Mucosa of stomach (tissue), 1 donor: ENCODE results near the gene LRRC27.
"Not testable (repeated sequence)": the region's sequence is repeated elsewhere in the genome, so short reads cannot be mapped to it uniquely, and the experiment has no call there.

Experiments used
- H3K27me3 ChIP-seq: one replicate; pipeline ENCODE4 v1.7.0; 2013; ENCODE audit warnings: mild to moderate bottlenecking, low read length; ENCODE audit not compliant: control insufficient read depth, insufficient read depth
- H3K36me3 ChIP-seq: one replicate; pipeline ENCODE4 v1.7.0; 2013; ENCODE audit warnings: low read length; ENCODE audit not compliant: control insufficient read depth, insufficient read depth
- H3K4me1 ChIP-seq: one replicate; pipeline ENCODE4 v1.7.0; 2013; ENCODE audit warnings: mild to moderate bottlenecking, low read length; ENCODE audit not compliant: control insufficient read depth, insufficient read depth
- H3K4me3 ChIP-seq: one replicate; pipeline ENCODE4 v1.7.0; 2013; ENCODE audit warnings: low read length
- H3K9ac ChIP-seq: one replicate; pipeline ENCODE4 v1.7.0; 2013; ENCODE audit warnings: mild to moderate bottlenecking, low read length, moderate library complexity
- H3K9me3 ChIP-seq: one replicate; pipeline ENCODE4 v1.7.0; 2013; ENCODE audit warnings: mild to moderate bottlenecking, low read length, moderate library complexity; ENCODE audit not compliant: control insufficient read depth
- donor health status: Pancreatic carcinoma.

The LRRC27 gene

GRCh38 chr10:132295481-132295880 lies 36.5 kb upstream of the LRRC27 start:
- H3K9me3 ChIP-seq, H3K36me3 ChIP-seq, H3K27me3 ChIP-seq, H3K4me1 ChIP-seq, H3K9ac ChIP-seq, H3K4me3 ChIP-seq: not testable (repeated sequence)

GRCh38 chr10:132296666-132297443 lies 35.1 kb upstream of the LRRC27 start:
- peaks cover 2% of the 10 kb centered on the region for H3K27me3 ChIP-seq
- no peak overlapping the region for H3K9ac ChIP-seq
- no peaks in the 10 kb centered on the region for H3K36me3 ChIP-seq
- no peak overlapping the region for H3K4me3 ChIP-seq
- no peaks in the 10 kb centered on the region for H3K9me3 ChIP-seq
- H3K4me1 ChIP-seq: no peaks in the 10 kb centered on the region

- H3K36me3 ChIP-seq: no peaks in the 10 kb centered on the region
- peaks cover 2% of the 10 kb centered on the region for H3K27me3 ChIP-seq
- no peaks in the 10 kb centered on the region for H3K9me3 ChIP-seq
- no peak overlapping the region for H3K4me3 ChIP-seq
- H3K9ac ChIP-seq: no peak overlapping the region
- H3K4me1 ChIP-seq: no peaks in the 10 kb centered on the region
These were observed 34.5 kb upstream of the LRRC27 start for GRCh38 chr10:132297526-132297925.

GRCh38 chr10:132298038-132298881 lies 33.7 kb upstream of the LRRC27 start:
- H3K9ac ChIP-seq: no peak overlapping the region
- no peaks in the 10 kb centered on the region for H3K36me3 ChIP-seq
- H3K4me1 ChIP-seq: no peaks in the 10 kb centered on the region
- H3K9me3 ChIP-seq: no peaks in the 10 kb centered on the region
- H3K4me3 ChIP-seq: no peak overlapping the region
- peaks cover 2% of the 10 kb centered on the region for H3K27me3 ChIP-seq

- Histone ChIP-seq H3K4me1 (no peaks in the 10 kb centered on the region), H3K27me3 (peaks cover 2% of the 10 kb centered on the region), H3K9ac (no peak overlapping the region), H3K9me3 (no peaks in the 10 kb centered on the region), H3K4me3 (no peak overlapping the region), H3K36me3 (no peaks in the 10 kb centered on the region)
These were observed 32.3 kb upstream of the LRRC27 start for GRCh38 chr10:132299371-132300336.

GRCh38 chr10:132300582-132300981 lies 31.4 kb upstream of the LRRC27 start:
- no peaks in the 10 kb centered on the region for H3K4me1 ChIP-seq
- H3K9ac ChIP-seq: no peak overlapping the region
- peaks cover 2% of the 10 kb centered on the region for H3K27me3 ChIP-seq
- H3K4me3 ChIP-seq: no peak overlapping the region
- no peaks in the 10 kb centered on the region for H3K36me3 ChIP-seq
- no peaks in the 10 kb centered on the region for H3K9me3 ChIP-seq

- Histone ChIP-seq H3K9ac (no peak overlapping the region), H3K27me3 (peaks cover 7% of the 10 kb centered on the region), H3K4me1 (peaks cover 1% of the 10 kb centered on the region), H3K9me3 (no peaks in the 10 kb centered on the region), H3K4me3 (no peak overlapping the region), H3K36me3 (no peaks in the 10 kb centered on the region)
These were observed 30.3 kb upstream of the LRRC27 start for GRCh38 chr10:132301371-132302330.

- Histone ChIP-seq H3K9me3 (no peaks in the 10 kb centered on the region), H3K9ac (no peak overlapping the region), H3K36me3 (no peaks in the 10 kb centered on the region), H3K27me3 (peaks cover 11% of the 10 kb centered on the region), H3K4me1 (peaks cover 4% of the 10 kb centered on the region), H3K4me3 (no peak overlapping the region)
These were observed 29.3 kb upstream of the LRRC27 start for GRCh38 chr10:132302421-132303310.

GRCh38 chr10:132303361-132304115 lies 28.5 kb upstream of the LRRC27 start:
- H3K36me3 ChIP-seq: no peaks in the 10 kb centered on the region
- H3K27me3 ChIP-seq: peaks cover 11% of the 10 kb centered on the region
- H3K4me1 ChIP-seq: peaks cover 4% of the 10 kb centered on the region
- H3K4me3 ChIP-seq: no peak overlapping the region
- no peak overlapping the region for H3K9ac ChIP-seq
- no peaks in the 10 kb centered on the region for H3K9me3 ChIP-seq
